GM21825 (cell line): ENCODE data around the gene MPC1L.
A peak's percentile ranks its signal among the peaks of the same experiment; 100 is the strongest.

Source experiments
- ATAC-seq: cut with Tn5 transposase; IDR thresholded peaks from one replicate; pipeline ENCODE4 v1.9.1; 2021; ENCODE audit warnings: mild to moderate bottlenecking, moderate library complexity; ENCODE audit not compliant: unreplicated experiment

Gene MPC1L

DNA sequence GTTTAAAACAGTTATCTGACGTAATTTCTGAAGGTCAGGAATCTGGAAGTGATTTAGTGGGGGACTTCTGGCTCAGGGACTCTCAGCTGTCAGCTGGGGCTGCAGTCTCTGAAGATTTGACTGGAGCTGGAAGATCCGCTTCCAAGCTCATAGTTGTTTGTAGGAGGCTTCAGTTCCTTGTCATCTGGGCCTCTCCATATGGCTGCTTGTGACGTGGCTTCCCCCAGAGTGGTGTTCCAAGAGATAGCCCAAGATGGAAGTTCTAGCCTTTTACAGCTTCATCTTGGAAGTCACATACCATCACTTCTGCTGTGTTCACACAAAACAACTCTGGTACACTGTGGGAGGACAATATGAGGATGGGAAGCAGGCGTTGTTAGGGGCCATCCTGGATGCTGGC lies 2.1 kb downstream of the MPC1L start:
- no peak for ATAC-seq

DNA sequence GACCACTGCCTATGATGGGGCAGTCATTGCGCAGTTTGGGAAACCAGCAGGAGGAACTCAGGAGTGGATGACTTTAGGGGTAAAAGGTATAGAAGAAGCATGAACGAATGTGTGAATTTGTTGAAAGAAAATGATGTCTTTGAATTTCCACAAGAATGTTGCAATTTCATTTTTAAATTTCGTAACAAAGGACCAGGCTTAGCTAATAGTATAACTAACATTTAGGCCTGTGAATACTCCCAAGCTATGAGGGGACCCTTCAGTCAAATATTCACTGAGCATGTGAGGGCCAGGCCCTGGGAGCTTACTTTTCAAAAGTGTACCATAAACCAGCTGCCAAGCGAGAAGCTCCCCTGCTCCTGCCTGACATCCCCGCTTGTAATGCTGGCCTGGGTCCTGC lies 5.3 kb downstream of the MPC1L start:
- no peak for ATAC-seq

DNA sequence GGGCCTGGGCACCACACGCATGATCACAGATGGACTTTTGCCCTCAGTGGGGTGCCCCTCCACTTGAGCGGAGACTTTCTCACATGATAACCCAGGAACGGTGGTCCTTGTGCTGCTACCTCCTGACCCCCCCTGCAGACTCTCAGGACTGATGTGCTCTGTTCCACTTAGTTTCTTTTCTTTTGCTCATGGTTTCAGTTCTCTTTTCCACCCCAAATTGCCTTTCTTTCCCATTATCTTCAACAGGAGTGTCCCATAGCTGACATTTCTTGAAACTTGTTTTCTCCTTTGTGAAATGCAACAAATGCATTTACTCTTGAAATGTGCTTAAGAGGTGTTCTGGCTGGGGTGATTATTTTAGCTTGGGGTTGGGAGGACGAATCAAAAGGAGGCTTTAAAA lies 9.0 kb downstream of the MPC1L start:
- no peak for ATAC-seq

DNA sequence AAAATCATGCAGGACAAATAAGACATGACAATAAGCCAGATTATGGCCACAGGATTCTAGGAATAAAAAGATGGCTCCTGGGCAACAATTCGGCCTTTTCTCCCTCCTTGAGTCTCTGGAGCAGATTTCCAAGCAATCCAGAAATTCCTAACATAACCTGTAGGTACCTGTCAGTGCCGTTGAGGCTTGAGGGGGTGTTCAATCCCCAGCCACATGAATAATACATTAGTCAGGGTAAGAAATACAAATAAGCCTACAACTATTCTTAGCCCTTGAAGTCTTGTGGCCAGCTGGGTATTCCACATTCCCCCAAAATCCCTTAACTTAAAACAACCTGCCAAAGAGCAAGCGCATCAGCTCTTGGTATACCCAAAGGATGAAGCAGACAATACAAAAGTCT lies 14.5 kb downstream of the MPC1L start:
- ATAC-seq: no peak

DNA sequence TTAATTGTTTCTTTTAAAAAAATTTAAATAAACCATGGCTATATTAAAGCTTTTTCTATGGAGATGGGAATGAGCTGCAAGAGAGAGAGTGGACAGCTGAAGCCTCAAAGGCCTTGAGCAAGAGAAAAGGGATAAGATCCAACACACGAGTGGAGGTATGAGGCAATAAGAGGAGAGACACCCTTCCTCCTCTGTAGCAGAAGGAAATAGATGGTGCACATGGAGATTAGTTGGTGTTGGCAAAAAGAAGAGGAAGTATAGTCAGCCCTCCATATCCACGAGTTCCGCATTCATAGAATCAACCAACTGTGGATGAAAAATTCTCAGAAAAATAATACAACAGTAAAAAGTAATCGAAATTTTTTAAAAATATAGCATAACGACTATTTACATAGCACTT lies 20.9 kb downstream of the MPC1L start:
- no peak for ATAC-seq

DNA sequence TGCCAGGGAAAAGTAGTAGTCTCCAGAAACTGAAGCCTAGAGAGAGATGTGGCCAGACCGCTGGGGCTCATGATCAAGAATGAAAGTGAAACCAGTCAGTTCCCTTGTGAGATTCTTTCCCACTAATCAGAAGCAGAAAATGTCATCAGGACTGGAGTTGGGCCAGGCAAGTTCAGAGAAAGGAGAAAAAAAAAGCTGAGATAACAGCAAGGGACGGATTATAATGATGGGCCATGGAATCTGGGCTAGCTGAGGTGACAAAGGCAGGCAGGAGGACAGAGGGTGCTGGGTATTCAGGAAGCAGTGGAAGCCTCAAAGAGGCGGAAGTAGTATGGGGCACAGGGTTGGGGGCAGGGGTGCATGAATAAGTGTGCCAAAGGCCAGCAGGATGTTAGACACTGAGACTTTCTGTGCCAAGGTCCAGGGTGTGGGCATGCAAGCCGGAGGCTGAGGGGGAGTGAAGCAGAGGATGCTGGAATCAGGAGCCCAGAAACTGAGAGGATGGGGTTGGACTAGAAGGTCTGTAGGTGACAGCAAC lies 21.7 kb downstream of the MPC1L start:
- ATAC-seq: peak; percentile 33

DNA sequence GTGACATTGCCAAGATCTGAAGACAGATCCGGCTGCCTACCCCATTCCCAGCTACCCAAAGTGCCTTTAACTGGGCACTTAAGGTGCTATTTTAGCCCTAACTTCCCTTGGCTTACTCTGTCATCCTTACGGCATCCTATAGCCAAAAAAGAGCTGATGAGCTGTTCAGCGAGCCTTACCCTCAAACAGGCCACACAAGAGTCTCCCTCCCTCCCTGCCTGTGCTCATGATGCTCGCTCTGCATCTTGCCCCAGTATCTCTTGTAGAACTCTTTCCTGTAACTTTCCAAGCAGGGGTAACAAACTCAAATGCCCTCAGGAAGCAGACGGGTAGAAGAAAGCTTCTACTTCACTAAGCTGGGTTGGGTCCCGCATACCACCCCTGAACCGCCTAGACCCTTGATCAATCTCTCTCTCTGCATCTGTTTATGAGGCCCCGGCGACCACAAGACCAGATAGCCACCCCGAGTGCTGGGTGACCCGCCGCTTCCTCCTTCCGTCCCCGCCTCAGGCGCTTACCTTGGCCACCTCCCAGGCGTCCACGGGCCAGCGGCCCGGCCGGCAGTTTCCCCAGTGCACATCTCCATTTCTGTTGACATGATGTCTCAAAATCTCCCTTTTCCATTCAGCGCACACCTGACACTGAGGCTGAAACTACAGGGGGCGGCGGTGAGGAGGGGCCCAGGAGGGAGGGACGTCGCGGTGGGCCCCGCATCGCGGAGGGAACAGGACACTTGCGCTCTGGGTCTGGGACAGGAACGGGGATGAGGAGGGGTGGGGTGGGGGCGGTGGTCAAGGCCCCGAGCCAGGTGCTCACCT lies 23.5 kb downstream of the MPC1L start:
- peak; percentile 23 for ATAC-seq

DNA sequence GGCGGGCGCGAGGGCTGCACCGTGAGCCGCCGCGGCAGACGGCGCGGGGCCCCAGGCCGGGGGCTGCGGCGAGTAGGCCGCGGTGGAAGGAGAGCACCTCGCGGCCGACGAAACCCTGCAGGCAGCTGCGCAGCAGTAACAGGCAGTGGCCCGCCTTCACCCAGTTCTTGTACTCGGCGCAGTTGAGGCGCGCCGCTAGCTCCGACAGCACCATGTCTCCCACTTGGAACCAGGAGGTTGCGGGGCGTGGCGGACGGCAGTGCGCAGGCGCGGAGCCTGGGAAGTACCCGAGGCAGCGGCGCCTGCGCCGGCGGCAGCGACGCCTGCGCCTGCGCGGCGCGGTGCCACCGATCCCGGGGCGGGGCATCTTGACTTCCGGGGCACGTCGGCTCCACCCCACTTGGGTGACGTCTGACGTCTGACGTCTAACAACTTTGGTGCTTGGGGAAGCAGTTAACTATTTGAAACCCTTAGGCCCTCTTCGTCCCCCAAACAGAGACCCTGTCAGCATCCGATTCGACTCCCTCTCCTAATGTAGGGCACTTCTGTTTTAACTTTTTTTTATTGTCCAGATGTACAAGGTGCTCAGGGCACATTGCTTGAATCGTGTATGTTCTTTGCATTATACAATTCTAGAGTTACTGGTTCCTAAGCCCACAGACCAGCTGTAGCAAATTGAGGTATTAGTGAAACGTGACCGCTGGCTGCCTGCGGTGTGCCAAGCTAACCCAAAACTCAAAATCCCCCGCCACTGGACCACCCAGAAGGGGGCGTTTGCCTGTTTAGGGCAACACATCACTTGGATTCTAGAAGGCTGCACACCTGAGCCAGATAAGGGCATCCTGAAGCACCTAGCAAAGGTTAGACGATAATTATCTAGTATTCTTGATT lies 24.3 kb downstream of the MPC1L start, which contains the start of gene CXorf38:
TSS of gene CXorf38 (minus strand) at position 255 of the 891 bp plus-strand sequence. CDS start at position 214, 41 bp downstream.
- peak; percentile 62 for ATAC-seq

DNA sequence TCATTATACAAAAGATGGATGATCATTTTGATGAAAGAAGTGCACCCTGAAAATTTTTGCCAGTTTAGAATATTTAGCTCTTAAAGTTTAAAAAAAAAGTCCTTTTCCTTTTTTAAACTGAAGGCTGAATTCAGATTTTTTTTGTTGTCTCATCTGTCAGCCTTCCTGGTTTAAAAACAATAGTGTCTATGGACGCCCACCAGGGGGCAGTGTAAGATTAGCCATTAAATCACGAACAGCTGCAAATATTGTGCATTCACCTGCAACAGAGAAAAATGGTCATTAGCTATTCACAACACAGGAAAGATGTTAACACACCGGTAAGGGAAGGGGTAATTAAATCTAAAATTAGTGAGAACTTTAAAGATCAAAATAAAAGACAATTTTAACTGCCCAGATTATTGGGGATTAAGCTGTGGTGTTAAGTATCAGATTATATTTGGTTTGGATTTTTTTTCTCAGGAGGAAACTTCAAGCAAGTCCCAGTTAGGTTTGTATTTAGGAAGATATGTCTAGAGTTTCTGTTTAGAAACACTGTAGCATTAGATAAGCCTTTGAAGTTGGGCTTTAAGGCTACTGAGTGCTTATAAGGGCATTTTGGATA lies 28.5 kb downstream of the MPC1L start:
- ATAC-seq: no peak

DNA sequence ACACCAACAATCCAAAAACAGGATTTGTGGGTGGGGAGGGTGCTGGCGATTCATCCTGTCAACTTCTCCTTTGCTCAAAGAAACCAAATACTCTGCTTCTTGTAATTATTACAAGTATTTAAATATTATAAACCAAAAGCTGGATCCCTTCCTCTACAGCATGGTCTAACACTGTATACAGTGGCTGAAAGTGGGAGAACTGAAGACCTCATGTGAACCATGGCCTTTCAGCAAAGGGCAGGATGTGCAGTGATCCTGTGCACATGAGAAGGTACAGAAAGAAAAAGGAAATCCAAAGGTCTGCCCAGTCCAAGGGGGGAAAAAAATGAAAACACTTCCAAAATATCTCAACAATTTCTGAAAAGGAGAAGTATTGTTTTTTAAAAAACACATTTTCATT lies 29.4 kb downstream of the MPC1L start:
- no peak for ATAC-seq

DNA sequence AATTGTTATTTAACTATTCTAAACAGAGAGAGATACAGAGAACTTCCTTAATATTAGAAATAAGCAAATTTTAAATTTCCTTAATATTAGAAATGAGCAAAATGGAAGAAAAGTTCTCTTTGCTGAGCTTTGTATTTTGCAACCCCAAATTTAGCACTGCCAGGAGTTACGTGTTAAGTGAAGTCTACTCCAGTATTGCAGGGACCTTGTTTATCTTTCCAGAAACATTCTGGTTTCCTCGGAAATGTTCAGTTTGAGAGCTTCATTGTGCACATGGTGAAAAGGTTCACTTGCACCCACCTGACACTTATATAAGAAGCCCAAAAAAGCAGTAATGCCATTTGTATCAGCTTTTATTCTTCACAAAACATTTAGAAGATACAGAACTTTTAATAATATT lies 30.3 kb downstream of the MPC1L start:
- no peak for ATAC-seq

DNA sequence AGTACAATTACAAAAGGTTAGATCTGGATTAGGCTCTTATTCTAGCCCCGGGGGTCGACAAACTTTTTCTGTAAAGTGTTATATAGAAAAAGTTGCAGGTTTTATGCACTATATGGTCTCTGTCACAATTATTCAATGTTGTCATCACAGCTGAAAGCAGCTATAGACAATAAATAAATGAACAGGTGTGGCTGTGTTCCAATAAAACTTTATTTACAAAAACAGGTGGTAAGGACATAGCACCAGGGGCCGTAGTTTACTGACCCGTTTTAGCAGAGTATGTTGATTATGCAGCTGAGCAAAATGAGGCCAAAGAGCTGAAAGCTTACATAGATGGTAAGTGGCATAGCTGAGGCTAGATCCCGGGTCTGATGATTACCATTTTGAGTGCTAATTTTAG lies 37.2 kb downstream of the MPC1L start:
- ATAC-seq: no peak

DNA sequence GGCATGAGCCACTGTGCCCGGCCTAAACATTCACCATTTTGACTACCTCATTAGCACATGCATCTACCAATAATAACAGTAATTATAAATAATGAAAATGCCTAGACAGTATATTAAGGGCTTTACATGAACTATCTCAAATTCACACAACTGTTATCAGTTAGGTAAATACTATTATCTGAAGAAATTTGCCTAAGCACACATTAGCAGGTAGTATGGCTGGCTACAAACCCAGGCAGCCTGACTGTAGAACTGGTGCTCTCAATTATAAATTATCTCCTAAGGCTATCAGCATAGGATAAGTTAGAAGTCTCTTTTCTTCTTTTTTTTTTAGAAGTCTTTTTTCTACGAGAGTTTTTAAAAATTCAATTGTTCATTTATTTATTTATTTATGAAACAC lies 38.3 kb downstream of the MPC1L start:
- ATAC-seq: no peak

DNA sequence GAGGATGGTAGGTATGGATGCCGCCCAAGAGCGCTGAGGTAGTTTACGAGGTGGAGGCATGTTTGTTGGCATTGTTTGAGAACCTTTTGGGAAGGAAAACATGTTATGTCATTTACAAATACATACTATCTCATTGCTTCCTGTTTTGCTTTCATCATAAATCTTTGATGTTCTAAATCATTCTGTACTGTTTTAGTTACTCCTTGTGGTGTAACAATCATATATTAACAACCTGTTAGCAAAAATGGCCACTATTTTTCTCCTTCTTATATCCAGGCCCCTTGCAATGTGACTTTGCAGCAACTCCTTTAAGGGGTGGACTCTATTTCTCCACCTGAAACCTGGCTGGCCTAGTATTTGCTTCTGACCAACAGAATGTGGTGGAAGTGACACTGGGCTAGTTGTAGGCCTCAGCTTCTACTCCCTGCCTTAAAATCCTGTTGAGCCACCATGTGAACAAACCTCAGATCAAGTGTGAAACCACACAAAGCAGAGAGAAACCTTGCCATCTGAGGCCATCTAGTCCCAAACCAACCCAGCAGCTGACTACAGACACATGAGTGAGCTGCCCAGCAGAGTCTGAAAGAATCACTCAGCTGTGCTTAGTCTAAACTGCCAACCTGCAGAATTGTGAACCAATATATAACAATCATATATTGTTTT lies 40.0 kb downstream of the MPC1L start:
- no peak for ATAC-seq

DNA sequence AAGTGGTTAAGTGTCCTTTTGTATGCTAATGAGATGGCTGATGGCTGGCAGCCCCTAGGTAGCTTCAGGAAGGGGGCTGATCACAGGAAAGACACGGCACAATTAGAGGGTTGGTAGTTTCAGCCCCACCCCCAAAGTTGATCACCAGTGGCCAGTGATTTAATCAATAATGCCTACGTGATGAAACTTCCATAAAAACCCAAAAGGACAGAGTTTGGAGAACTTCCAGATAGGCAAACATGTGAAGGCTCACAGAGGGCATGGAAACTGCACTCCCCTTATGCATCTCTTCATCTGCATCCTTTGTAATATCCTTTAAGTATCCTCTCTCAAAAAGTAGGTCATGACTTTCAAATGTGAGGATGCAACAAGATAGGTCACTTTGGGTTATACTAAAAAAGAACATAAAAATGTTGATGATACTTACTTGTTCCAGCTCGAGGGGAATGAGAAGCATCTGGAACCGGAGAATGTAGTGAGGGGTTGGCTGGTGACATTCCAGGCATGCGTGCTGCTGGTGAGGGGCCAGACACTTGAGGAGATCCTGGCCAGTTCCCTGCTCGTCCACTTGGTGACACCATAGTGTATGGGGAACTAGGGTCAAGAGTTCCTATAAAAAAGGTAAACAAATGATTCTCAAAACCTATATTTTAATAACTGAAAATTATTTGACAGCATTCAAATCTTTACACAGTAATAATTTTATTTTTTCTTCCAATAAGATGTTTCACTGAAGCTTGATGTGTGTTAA lies 40.8 kb downstream of the MPC1L start:
- ATAC-seq: no peak

DNA sequence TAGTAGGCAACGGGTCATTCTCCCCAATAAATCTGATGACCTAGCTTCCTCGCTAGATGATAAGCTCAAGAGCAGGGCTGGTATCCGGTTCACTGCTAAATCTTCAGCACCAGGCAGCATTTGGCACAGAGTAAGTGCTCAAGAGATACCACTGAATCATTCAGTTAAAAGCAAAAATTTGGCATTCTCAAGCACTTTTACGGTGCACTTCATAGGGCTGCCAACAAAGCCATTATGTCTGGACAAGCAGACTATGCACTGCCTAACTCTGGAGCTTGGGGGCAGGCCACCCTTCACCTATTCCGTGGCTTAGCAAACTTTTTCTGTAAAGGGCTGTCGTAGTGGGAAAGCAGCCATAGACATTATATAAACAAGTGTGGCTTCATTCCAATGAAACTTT lies 47.9 kb downstream of the MPC1L start:
- no peak for ATAC-seq
